ENCODE measurements around the gene MYBPC1.
"Not testable (repeated sequence)": the region's sequence is repeated elsewhere in the genome, so short reads cannot be mapped to it uniquely, and the experiment has no call there.

Gene MYBPC1

GRCh38 chr12:101594700-101595099 lies at the start of gene MYBPC1:
Gene MYBPC1, plus strand, starts transcription at chr12:101594971. Its CDS starts 100 bp downstream, at chr12:101595071.
- no peak for DNase-seq

- DNase-seq, result no peak
These were observed 43.2 kb upstream of the MYBPC1 start for GRCh38 chr12:101551362-101552114.

GRCh38 chr12:101552277-101552676 lies 42.5 kb upstream of the MYBPC1 start:
- no peak for DNase-seq

- no peak for DNase-seq
These were observed 37.7 kb upstream of the MYBPC1 start for GRCh38 chr12:101557094-101557493.

GRCh38 chr12:101558726-101559125 lies 36.0 kb upstream of the MYBPC1 start:
- DNase-seq, result not testable (repeated sequence)

GRCh38 chr12:101563212-101563611 lies 31.6 kb upstream of the MYBPC1 start:
- no peak for DNase-seq

GRCh38 chr12:101564912-101565311 lies 29.9 kb upstream of the MYBPC1 start:
- DNase-seq, result no peak

GRCh38 chr12:101566318-101566717 lies 28.5 kb upstream of the MYBPC1 start:
- DNase-seq, result no peak

- no peak for DNase-seq
These were observed 26.9 kb upstream of the MYBPC1 start for GRCh38 chr12:101567918-101568317.

- DNase-seq, result no peak
These were observed 24.7 kb upstream of the MYBPC1 start for GRCh38 chr12:101570047-101570446.

GRCh38 chr12:101571105-101571504 lies 23.7 kb upstream of the MYBPC1 start:
- no peak for DNase-seq

GRCh38 chr12:101573743-101574142 lies 21.0 kb upstream of the MYBPC1 start:
- DNase-seq, result no peak

GRCh38 chr12:101578417-101578816 lies 16.4 kb upstream of the MYBPC1 start:
- DNase-seq, result no peak

GRCh38 chr12:101581190-101581589 lies 13.6 kb upstream of the MYBPC1 start:
- DNase-seq, result no peak

- no peak for DNase-seq
These were observed 11.8 kb upstream of the MYBPC1 start for GRCh38 chr12:101582937-101583336.

- DNase-seq, result no peak
These were observed 4.4 kb upstream of the MYBPC1 start for GRCh38 chr12:101590383-101590782.

- no peak for DNase-seq
These were observed 3.0 kb upstream of the MYBPC1 start for GRCh38 chr12:101591781-101592180.

- no peak for DNase-seq
These were observed 2.3 kb upstream of the MYBPC1 start for GRCh38 chr12:101592448-101592847.

- no peak for DNase-seq
These were observed 1.9 kb upstream of the MYBPC1 start for GRCh38 chr12:101592921-101593320.

GRCh38 chr12:101596172-101596571 lies 1.4 kb downstream of the MYBPC1 start:
- DNase-seq, result no peak

- DNase-seq, result no peak
These were observed 2.4 kb downstream of the MYBPC1 start for GRCh38 chr12:101597164-101597563.

GRCh38 chr12:101598483-101598882 lies 3.7 kb downstream of the MYBPC1 start:
- DNase-seq, result no peak

- no peak for DNase-seq
These were observed 4.5 kb downstream of the MYBPC1 start for GRCh38 chr12:101599311-101599710.

GRCh38 chr12:101599771-101600484 lies 5.2 kb downstream of the MYBPC1 start:
- no peak for DNase-seq

Measured in NCI-H1930 (cell line).